ENCODE results near the gene IQSEC1.

Gene IQSEC1

DNA sequence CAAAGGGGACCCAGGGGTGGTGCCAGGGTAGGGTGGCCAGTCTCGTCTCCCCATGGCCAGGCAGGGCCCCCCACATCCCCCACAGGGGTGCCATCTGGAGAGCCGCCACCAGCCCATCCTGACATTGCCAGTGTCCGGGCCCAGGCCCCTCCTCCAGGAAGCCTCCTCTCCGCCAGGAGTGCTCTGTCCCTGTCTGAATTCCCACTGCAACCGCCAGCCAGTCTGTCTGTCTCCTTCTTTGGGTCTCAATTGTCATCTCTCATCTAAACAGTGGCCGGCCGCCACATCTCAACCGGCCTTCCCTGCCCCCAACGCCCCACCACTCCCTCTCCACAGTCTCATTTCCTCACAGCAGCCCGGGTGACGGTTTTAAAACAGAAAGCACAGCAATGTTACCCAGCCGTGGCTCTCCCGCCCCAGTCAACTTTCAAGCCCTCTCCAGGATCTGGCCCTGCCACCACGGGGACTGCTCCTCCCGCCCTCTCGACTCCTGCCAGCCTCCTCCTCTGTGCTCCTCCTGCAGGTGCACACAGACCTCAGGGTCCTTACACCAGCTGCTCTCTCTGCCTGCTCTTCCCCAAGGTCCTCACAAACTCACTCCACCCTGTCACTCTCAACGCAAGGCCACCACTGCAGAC, 57.0 kb downstream of the IQSEC1 start:
- DNase-seq (ENCODE audit: low read depth in 2 of 2), result peak in 1 of 2 donors; percentile 42

GRCh38 chr3:13015286-13016082, 57.7 kb downstream of the IQSEC1 start:
- no peak for DNase-seq (ENCODE audit: low read depth in 2 of 2)

GRCh38 chr3:13014755-13015285, 58.4 kb downstream of the IQSEC1 start:
- DNase-seq (ENCODE audit: low read depth in 2 of 2), result no peak

DNA sequence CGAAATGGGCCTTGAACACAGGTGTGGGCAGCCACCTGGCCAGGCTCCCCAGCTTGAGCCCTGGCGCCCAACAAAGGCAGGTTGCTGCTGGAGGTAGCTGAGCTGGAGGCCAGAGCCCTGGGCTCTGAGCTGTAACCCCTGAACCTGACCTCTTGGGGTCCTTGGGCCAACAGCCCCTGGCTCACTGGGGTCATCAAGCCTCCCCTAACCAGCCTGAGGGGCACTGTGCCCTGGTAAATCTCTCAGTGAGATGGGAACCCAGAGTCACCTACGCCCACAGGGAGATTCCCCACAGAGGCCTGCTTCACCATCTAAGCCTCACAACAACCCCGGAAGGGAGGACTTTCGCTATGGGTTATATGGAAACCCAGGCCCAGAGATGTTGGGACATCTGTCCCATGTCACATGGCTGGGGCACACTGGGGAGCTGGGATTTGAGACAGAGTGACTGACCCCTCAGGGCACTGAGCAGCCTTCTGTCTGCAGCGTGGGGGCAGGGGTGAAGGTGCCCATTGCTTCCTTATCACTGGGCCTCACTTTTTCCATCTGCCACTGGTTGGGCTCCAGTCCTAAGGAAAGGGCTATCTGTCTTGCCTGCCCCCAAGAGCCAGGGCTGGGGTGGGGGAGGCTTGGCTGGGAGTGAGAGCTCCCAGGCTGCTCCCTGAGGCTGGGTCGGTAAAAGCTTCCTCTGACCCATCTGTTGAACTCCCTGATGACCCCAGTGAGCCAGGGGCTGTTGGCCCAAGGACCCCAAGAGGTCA, 59.1 kb downstream of the IQSEC1 start:
- DNase-seq (ENCODE audit: low read depth in 2 of 2), result peak in 1 of 2 donors; percentile 47

GRCh38 chr3:13013566-13013965, 59.7 kb downstream of the IQSEC1 start:
- DNase-seq (ENCODE audit: low read depth in 2 of 2), result no peak

- DNase-seq (ENCODE audit: low read depth in 2 of 2), result no peak
Observed at GRCh38 chr3:13013151-13013561, 60.1 kb downstream of the IQSEC1 start.

GRCh38 chr3:13012221-13012691, 61.0 kb downstream of the IQSEC1 start:
- DNase-seq (ENCODE audit: low read depth in 2 of 2), result peak in 1 of 2 donors; percentile 58

DNA sequence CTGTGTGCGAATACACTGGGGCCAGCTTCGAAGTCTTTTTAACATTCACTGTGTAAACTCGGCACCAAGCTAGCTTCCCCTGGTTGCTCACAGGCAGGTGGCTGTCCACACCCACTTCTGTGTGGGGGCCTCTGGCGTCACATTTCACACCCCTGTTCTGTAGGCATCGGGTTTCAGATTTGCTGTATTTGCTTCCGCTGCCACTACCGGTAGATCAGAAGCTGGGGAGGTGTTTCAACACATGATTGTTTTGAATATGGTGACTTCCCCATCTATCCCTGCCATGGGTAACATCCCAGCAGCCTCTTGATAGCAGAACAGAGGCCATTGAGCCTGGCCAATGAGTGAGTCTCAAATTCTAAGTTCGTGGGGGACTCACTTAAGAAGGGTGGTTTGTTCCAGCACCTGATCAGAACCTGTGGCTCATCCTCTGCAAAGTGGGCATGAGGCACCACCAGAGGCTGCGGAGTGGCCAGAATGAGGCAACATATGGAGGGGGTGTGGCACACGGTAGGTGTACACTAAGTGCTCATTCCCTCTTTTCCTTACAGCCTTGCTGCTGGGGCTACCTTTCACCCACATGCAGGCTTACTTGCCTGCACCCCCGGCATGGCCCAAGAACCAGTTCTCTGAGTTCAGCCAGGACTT, 61.5 kb downstream of the IQSEC1 start:
- DNase-seq (ENCODE audit: low read depth in 2 of 2), result peak; percentile 83 to 85

DNA sequence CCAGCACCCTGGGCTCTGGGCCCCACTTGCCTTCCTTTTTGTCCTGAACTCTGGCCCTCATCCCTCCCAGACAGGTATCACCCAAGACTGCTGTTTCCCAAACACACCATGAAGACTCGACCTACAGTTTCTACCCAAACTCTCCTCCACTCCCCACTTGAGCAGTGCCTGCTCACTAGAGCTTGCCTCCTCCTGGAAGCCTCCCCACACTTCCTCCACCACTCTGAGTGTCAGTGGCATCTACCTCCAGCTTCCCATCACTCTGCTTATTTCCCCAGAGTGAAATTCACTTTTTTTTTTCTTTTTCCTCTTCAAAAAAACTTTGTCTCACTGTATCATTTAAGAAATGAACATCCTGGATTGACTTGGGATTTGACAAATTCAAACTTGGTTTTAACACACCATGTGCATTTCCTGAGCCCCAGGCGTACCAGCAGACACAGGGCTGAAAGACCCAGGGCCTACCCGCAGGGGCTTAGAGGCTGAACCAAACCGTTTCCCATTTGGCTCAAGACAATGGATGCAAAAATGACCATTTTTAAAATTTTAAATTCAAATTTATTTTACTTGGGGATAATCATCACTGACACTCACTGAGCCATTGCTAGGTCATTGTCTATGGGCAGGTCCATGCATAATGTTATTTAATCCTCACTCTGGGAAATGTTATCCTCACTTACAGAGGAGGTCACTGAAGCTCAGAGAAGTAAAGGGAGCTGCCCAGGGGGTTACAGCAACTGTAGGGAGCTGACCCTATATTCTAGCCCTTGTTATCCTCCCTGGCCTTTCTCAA, 62.3 kb downstream of the IQSEC1 start:
- DNase-seq (ENCODE audit: low read depth in 2 of 2), result no peak

GRCh38 chr3:13009946-13010315, 63.3 kb downstream of the IQSEC1 start:
- DNase-seq (ENCODE audit: low read depth in 2 of 2), result no peak

DNA sequence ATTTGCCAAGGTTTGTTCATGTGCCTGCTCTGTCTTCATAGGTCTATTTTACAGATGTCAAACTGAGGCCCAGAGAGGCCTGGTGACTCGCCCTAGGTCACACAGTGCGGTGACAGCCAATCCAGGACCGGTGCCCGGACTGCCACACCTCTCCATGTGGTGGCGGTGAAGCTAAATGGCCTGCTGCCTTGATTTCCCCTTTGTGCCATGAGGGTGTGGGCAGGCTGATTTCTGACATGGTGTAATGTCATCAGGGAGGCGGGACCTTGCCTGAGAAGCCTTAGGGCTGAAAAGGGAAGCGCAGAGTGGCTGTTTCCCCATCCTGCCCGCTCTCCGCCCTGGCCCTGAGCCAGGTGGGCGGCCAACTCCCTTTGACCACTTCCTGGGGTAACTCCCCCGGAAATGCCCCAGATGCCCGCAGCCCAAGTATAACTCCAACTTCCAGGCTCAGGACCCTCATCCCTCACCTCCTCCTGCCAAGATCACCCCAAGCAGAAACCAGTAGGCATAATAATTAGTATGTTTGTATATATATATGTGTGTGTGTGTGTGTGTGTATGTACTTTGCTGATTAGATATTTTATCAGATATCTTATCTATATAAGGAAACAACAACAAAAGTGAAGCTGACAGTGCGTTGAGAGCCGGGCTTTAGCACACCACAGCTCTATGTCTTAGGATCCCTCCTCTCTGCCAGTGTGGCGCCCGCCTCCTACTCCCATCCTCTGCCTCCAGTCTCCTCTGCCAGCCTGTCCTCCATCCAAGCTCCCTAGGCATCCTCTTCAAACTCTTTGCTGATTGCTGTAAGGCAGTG, 63.9 kb downstream of the IQSEC1 start:
- no peak for DNase-seq (ENCODE audit: low read depth in 2 of 2)

DNA sequence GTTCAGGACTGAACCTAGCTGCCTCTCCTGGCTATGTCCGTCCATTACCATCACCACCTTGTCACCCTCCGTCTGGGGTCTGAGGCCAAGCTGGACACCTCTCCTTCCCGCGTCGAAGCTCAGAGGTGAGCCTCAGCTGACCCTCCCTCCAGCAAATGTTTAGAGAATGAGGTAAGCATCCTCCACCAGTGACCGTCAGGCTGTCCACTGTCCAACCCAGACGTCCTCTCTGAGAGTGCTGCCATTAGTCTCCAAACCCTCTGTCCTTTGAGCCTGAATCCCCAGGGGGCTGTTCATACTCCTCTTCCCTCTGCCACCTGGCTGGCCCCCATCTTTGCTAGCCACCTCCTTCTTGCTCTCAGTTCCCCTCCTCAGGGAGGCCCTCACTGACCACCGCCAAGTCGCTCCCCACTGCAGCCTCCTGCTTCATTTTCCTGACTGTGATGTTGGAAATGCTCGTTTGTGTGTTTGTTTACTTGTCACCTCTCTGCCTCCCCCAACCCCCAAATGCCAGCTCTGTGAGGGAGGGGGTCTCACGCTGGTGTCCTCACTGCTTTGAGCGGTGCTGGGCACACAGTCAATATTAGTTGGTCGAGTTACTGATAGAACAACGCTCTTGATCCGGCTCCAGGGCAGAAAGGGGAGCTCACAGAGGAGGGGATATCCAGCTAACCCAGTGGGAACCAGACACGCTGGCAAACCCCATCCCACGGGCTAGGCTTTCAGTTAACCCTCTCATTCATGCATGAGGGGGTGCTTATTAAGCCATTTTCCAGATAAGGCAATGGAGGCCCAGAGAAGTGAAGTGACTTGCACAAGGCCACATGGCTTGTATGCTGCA, 64.9 kb downstream of the IQSEC1 start:
- no peak for DNase-seq (ENCODE audit: low read depth in 2 of 2)

GRCh38 chr3:13007251-13007941, 65.8 kb downstream of the IQSEC1 start:
- no peak for DNase-seq (ENCODE audit: low read depth in 2 of 2)

DNA sequence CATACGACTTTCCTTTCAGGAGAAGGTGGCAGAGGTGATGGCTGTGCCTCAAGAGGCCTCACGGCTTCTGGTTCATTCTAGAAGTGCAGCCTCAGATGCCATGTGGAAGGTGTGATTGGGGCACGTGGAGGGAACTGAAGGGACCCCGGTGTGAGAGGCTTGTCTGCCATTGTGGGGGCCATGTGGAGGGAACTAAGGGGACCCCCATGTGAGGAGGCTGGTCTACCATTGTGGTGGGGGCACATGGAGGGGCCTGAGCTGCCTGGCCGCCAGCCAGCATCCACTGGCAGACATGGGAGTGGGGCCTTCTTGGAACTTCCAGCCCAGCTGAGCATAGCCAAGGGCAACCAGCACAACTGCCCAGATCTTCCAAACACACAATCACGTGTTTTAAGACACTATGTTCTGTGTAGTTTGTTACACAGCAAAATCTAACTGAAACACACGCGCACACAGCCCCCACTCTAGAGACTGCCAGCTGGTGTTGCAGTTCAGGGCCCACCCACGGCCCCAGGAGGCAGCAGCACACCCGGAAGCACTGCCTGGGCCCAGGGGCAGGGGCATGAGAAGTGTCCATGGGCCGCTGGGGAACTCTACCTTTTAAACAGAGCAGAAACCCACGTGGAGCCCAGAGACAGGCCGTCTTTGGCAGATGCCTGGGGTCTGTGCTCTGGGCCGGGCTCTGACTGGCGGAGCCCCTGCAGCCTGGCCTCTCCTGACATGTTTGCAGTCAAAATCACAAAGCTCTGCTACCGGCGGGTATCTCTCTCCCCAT, 66.8 kb downstream of the IQSEC1 start:
- DNase-seq (ENCODE audit: low read depth in 2 of 2), result no peak

DNA sequence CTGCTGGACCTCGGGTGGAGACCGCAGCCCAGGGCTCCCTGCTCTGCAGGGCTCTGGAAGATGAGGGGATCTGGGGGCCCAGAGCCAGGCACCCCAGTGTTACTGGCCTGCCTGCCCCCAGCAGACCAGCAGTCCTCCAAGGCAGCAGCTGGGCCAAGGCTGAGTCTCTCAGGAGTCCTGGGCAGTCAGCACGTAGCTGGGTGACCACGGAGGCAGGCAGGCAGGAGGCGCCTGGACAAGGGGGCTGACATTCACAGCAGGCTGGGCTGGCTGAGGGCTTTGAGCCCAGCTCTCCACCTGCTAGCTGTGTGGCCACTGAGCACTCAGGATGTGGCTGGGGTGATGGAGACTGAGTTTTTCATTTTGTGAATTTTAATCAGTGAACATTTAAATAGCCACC, 67.9 kb downstream of the IQSEC1 start:
- DNase-seq (ENCODE audit: low read depth in 2 of 2), result no peak

DNA sequence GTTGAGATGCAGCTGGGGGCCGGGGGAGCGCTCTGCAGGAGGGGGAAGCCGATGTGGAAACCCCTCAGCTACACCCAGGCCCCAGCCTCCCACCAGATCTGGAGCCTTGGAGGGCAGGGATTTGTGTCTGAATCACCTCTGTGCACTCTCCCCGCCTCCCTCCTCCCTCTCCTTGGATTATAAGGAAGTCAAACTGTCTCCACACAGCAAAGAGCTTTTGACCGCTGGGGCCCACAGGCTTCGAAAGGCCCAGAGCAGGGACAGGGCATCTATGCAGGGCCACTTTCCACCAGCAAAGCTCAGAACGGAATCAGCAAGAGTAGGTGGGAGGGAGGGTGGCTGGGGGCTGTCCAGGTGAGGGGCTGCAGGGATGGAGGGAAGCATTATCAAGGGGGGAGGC, 68.9 kb downstream of the IQSEC1 start:
- DNase-seq (ENCODE audit: low read depth in 2 of 2), result no peak

- no peak for DNase-seq (ENCODE audit: low read depth in 2 of 2)
Observed at GRCh38 chr3:13003608-13004007, 69.6 kb downstream of the IQSEC1 start.
